ENCODE data around the gene PCSK5. TPM values are rescaled to one million over a fixed set of nuclear protein-coding genes. Genes with fewer than 3 reads are reported as not detected.

The PCSK5 gene
- total RNA-seq, 1 donor = 3.0 TPM

- DNase-seq (ENCODE audit: low read depth in 2 of 3, low spot score in 2 of 3) = no peak
These were observed 224.9 kb downstream of the PCSK5 start for GRCh38 chr9:76115396-76115795.

- no peak for DNase-seq (ENCODE audit: low read depth in 2 of 3, low spot score in 2 of 3)
These were observed 225.6 kb downstream of the PCSK5 start for GRCh38 chr9:76115982-76116646.

GRCh38 chr9:76116913-76117312 lies 226.4 kb downstream of the PCSK5 start:
- DNase-seq (ENCODE audit: low read depth in 2 of 3, low spot score in 2 of 3) = no peak

GRCh38 chr9:76127637-76128036 lies 237.2 kb downstream of the PCSK5 start:
- DNase-seq (ENCODE audit: low read depth in 2 of 3, low spot score in 2 of 3) = no peak

- no peak for DNase-seq (ENCODE audit: low read depth in 2 of 3, low spot score in 2 of 3)
These were observed 245.4 kb downstream of the PCSK5 start for GRCh38 chr9:76135902-76136301.

GRCh38 chr9:76136986-76137385 lies 246.5 kb downstream of the PCSK5 start:
- peak in 2 of 3 donors; percentile 6 to 17 for DNase-seq (ENCODE audit: low read depth in 2 of 3, low spot score in 2 of 3)

GRCh38 chr9:76137931-76138330 lies 247.5 kb downstream of the PCSK5 start:
- DNase-seq (ENCODE audit: low read depth in 2 of 3, low spot score in 2 of 3) = no peak

- DNase-seq (ENCODE audit: low read depth in 2 of 3, low spot score in 2 of 3) = no peak
These were observed 247.9 kb downstream of the PCSK5 start for GRCh38 chr9:76138360-76138759.

GRCh38 chr9:76143834-76144233 lies 253.4 kb downstream of the PCSK5 start:
- peak in 1 of 3 donors; percentile 4 for DNase-seq (ENCODE audit: low read depth in 2 of 3, low spot score in 2 of 3)

GRCh38 chr9:76150013-76150412 lies 259.5 kb downstream of the PCSK5 start:
- no peak for DNase-seq (ENCODE audit: low read depth in 2 of 3, low spot score in 2 of 3)

GRCh38 chr9:76151267-76151666 lies 260.8 kb downstream of the PCSK5 start:
- DNase-seq (ENCODE audit: low read depth in 2 of 3, low spot score in 2 of 3) = no peak

GRCh38 chr9:76153339-76153738 lies 262.9 kb downstream of the PCSK5 start:
- DNase-seq (ENCODE audit: low read depth in 2 of 3, low spot score in 2 of 3) = no peak

GRCh38 chr9:76153902-76154629 lies 263.6 kb downstream of the PCSK5 start:
- no peak for DNase-seq (ENCODE audit: low read depth in 2 of 3, low spot score in 2 of 3)

GRCh38 chr9:76155361-76155760 lies 264.9 kb downstream of the PCSK5 start:
- DNase-seq (ENCODE audit: low read depth in 2 of 3, low spot score in 2 of 3) = no peak

- DNase-seq (ENCODE audit: low read depth in 2 of 3, low spot score in 2 of 3) = no peak
These were observed 268.2 kb downstream of the PCSK5 start for GRCh38 chr9:76158713-76159112.

- no peak for DNase-seq (ENCODE audit: low read depth in 2 of 3, low spot score in 2 of 3)
These were observed 268.9 kb downstream of the PCSK5 start for GRCh38 chr9:76159293-76159926.

GRCh38 chr9:76161106-76161505 lies 270.6 kb downstream of the PCSK5 start:
- DNase-seq (ENCODE audit: low read depth in 2 of 3, low spot score in 2 of 3) = no peak

GRCh38 chr9:76161541-76161940 lies 271.1 kb downstream of the PCSK5 start:
- no peak for DNase-seq (ENCODE audit: low read depth in 2 of 3, low spot score in 2 of 3)

- no peak for DNase-seq (ENCODE audit: low read depth in 2 of 3, low spot score in 2 of 3)
These were observed 271.7 kb downstream of the PCSK5 start for GRCh38 chr9:76162086-76162730.

GRCh38 chr9:76162751-76163500 lies 272.5 kb downstream of the PCSK5 start:
- no peak for DNase-seq (ENCODE audit: low read depth in 2 of 3, low spot score in 2 of 3)

GRCh38 chr9:76166526-76166925 lies 276.1 kb downstream of the PCSK5 start:
- peak in 2 of 3 donors; percentile 5 to 70 for DNase-seq (ENCODE audit: low read depth in 2 of 3, low spot score in 2 of 3)

Data from hematopoietic multipotent progenitor cell (in vitro differentiated cells).